ENCODE results near the gene ZNF302. TPM values are rescaled to one million over a fixed set of nuclear protein-coding genes. Genes with fewer than 3 reads are reported as not detected.

ZNF302 gene
- 85.5 TPM for total RNA-seq

GRCh38 chr19:34677386-34678084, at the start of gene ZNF302:
TSS of gene ZNF302 (plus strand) at chr19:34677678. CDS start at chr19:34678805, 1,127 bp downstream.

GRCh38 chr19:34676697-34677385, 637 bp upstream of the ZNF302 start, which contains the start of gene SCGB2B2:
TSS of gene SCGB2B2 (minus strand) at chr19:34677159. CDS start at chr19:34594563, 82,596 bp downstream.

DNA sequence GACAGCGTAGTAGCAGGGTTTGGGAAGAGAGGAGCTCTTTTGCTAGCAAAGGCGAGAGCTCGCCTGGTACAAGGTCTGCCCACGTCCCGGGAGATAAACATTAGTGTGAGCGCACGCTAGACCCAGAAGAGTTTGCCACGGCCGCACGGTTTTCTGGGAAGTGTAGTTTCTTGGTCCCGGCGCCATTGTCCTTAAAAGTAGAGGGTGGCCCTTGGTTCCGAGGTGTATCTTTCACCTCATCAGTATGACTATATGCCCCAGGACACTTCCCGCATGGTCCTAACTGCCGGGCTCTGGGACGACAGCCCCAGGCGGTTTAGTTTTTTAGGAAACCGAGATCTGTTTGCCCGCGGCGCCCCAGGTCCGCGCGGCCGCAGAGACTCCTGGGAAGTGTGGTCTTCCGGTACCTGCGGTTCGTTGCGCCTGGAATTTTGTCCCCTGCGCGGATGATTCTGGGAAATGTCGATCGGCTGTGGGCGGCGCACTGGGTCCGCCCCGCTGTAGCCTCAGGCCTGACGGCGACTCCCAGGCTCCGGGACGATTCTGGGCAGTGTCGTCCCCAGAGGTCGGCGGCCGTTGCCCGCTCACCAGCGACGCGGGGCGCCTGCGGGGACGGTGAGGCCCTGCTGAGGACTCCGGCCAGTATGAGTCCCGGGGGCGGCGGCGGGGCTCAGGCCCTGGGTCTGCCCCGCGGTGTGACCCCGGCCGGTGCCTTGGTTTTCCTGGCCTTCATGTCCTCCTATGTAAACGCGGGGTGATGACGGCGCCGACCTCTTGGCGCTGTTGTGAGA, 56.5 kb downstream of the ZNF302 start, which contains the start of gene ZNF181:
Gene ZNF181 (plus strand): TSS at position 498 of the 791 bp plus-strand sequence. CDS start 795 bp downstream, outside the sequence.

Other genes starting within 250 kb of the ZNF302 start
- 163 TPM for gene UBA2, start 249.3 kb upstream of the ZNF302 start, total RNA-seq
- gene WTIP, start 195.9 kb upstream of the ZNF302 start, total RNA-seq = 18.2 TPM
- not detected for gene SCGB2B2, start 519 bp upstream of the ZNF302 start, total RNA-seq
- gene ZNF181, start 56.6 kb downstream of the ZNF302 start, total RNA-seq = 59.5 TPM
- gene ZNF599, start 95.5 kb downstream of the ZNF302 start, total RNA-seq = 16.9 TPM
- gene ZNF30, start 249.2 kb downstream of the ZNF302 start, total RNA-seq = 16.2 TPM

All from camera-type eye (tissue), 1 donor.